LNCAP (cell line): ENCODE results near the gene SEZ6L.

Experiments used
- CTCF ChIP-seq: fragments of 450-650 bp; IDR thresholded peaks from 2 replicates; pipeline ENCODE4 v1.5.1; 2017; ENCODE audit warnings: mild to moderate bottlenecking

The SEZ6L gene

GRCh38 chr22:26135806-26136205 is 33.5 kb upstream of the SEZ6L start:
- no peak for TF ChIP-seq CTCF

DNA sequence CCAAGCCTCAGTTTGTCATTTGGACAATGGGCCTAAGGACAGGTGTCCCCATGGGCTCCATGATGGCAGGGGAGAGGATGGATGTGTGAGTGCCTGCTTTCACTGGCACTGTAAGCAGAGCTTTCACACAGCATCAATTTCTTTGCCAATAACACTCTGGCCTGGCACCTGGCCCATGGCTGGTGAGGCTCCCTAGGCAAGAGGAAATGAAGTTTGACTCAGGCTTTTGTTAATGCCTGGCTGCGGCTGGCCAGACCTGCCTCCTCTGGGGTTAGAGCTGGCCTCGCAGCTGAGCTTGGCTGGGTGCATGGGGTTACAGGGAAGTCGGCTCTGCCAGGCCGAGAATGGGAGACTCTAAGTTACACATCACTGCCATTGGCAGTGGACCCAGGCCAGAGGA is 30.0 kb upstream of the SEZ6L start:
- no peak for TF ChIP-seq CTCF

- no peak for TF ChIP-seq CTCF
Measured at GRCh38 chr22:26141831-26142230, 27.4 kb upstream of the SEZ6L start.

GRCh38 chr22:26143806-26144325 is 25.4 kb upstream of the SEZ6L start:
- TF ChIP-seq CTCF = no peak

DNA sequence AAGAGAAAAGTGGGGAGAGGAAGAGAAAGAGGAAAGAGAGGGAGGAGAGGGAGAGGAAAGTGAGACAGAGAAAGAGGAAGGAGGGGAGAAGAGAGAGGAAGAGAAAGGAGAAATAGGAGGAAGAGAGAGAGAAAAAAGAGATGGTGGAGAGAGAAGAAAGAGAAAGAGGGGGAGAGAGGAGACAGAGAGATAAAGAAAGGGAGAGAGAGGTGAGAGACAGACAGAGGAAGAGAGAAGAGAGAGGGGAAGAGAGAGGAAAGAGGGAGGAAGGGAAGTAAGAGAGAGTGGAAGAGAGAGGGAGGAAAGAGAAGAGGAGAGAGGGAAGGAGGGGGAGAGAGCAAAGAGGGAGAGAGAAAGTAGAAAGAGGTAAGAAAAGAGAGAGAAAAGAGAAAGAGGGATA is 9.4 kb upstream of the SEZ6L start:
- no peak for TF ChIP-seq CTCF

GRCh38 chr22:26161746-26162145 is 7.5 kb upstream of the SEZ6L start:
- no peak for TF ChIP-seq CTCF

DNA sequence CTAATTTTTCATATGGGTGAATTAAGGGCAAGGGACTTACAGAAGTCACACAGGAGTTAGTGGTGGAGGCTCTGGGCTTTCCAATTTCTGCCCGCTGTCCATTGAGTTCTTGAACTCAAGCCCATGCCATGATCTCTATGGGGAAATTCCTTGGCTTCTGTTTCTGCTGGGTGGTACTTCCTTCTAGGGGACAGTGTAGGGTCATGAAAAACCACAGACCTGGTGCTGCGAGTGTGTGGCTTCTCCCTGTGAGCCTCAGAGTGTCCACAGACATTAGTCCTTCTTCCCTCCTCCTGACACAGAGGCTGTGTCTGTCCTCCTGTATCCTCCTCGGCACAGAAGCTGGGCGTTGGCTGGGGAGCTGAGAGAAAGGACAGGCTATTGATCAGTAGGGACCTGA is 6.3 kb upstream of the SEZ6L start:
- no peak for TF ChIP-seq CTCF

DNA sequence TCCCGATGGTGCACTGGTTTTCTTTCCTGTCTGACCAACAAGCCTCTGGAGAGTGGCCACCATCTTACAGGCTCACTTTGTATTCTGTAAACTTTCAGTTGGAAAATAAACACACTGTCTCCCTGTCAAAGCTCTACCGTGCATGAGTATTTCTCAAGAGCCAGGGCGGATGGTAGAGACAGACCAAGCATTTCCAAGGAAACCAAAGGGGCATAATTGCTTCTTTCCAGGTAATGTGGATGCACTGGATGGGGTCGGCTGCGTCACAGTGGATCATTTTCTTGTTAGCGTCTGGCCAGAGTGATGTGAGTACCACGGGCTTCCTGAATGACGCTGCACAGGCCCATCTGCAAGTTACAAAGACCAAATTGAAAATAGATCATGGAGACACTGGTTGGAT is 5.1 kb upstream of the SEZ6L start:
- TF ChIP-seq CTCF = no peak
